Measurements from ENCODE around the gene EPB41L5.
"Not testable (repeated sequence)": the region's sequence is repeated elsewhere in the genome, so short reads cannot be mapped to it uniquely, and the experiment has no call there.

Gene EPB41L5

DNA sequence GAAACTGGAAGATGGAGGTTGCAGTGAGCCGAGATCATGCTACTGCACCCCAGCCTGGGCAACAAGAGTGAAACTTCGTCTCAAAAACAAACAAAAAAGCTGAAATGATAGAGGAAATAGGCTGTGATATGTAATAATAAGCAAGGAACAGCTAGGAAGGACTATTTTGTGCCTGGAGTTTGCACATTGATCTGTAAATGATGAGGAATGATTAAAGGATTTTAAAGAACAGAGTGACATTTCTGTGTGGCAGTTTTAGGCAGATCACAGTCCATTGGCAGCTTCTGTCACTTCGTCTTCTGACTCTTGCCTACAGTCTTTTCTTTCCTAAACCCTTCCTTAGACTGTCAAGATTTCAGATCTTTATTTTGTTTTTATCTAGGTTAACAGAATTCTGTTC, 19.4 kb downstream of the EPB41L5 start:
- DNase-seq, result no peak

DNA sequence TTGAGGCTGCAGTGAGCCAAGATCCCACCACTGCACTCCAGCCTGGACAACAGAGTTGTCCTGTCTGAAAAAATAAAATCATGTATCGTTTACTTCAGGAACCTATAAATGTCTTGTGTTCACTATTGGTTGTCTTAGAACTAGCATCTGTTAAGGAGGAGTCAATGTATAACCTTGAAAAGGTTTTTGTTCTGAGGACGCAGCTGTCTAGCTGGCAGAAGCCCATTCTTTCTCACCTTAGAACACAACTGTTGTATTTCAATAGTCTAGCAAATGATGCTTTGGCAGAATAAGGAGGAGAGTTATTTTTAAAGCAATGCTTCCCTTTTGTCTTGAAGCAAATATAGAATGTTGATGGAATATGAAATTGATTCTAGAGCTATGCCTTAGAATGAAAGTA, 21.1 kb downstream of the EPB41L5 start:
- no peak for DNase-seq

DNA sequence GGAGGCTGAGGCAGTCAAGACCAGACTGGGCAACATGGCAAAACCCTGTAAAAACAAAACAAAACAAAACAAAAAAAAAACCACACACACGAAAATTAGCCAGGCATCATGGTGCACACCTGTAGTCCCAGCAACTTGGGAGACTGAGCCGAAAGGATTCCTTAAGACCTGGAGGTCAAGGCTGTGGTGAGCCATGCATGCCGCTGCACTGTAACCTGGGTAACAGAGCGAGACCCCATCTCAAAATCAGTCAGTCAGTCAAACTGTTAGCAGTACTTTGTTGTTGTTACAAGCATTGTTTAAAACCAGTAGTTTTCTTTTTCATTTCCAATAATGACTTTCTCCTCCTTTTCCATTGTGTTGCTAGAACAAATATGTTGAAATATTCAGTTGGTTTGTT, 21.7 kb downstream of the EPB41L5 start:
- DNase-seq, result no peak

DNA sequence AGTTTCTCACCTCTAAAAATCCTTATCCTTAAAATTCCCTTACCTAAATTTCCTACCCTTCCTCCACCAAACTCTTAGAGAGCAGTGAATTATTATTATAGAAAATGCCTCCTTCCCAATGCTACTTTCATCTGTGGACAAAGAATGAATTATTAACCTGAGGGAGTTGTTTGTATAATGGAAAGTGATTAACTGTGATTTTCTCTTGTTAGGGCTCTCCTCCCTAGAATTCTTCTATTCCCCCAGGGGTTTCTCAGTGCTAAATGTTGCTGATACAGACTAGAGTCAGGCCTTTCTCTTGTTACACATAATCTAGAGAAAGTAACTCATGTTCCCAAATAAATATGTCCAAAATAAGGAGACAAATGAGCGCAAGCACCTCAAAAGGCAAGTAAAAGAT, 23.3 kb downstream of the EPB41L5 start:
- DNase-seq, result no peak

DNA sequence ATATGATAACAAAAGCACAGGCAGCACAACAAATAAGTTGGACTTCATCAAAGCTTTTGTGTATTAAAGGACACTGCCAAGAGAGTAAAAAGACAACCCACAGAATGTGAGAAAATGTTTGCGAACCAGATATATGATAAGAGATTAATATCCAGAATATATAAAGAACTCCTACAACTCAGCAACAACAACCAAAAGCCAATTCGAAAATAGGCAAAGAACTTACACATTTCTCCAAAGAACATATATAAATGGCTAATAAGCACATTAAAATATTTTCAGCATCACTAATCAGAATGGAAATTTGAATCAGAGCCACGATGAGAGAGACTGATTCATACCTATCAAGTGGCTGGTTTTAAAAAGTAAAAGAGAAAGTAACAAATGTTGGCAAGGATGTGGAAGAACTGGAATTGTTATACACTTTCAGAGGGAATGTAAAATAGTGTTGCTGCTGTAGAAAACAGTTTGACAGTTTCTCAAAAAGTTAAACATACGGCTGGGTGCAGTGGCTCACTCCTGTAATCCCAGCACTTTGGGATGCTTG, 25.2 kb downstream of the EPB41L5 start:
- DNase-seq, result no peak

DNA sequence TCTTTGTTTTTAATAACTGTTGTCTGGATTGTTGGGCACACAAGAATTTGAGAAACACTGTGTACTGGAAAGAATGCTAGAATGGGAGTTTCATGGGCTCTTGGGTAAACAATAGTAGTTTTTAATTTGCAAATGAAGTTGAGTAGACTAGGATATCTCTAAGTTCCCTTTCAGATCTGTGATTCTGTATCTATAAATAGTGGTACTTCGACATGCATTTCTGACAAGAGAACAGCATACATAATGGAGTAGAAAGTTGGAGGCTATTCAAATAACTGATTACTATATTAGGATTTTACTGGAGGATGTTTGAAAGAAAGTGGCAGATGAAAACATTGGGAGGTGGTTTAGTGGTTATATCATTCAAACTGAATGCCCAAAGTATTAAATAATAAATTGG, 29.5 kb downstream of the EPB41L5 start:
- no peak for DNase-seq

DNA sequence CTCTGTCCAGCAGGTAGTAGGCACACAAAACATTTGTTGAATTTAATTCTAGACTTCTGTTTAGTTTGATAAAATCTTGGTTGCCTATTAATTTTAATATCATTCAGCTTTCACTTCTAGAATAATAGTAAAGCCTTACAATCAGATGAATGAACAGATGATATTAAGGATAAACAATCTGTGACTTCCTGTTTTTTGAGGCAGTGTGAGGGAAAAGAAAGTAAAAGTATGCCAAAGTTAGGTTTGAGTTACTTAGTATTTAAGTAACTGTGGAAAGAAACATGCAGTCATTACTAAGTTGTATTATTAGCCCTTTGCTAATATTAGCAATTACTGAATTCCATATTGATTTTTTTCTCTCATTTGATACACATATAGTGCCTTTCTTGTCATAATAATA, 31.5 kb downstream of the EPB41L5 start:
- DNase-seq, result no peak

DNA sequence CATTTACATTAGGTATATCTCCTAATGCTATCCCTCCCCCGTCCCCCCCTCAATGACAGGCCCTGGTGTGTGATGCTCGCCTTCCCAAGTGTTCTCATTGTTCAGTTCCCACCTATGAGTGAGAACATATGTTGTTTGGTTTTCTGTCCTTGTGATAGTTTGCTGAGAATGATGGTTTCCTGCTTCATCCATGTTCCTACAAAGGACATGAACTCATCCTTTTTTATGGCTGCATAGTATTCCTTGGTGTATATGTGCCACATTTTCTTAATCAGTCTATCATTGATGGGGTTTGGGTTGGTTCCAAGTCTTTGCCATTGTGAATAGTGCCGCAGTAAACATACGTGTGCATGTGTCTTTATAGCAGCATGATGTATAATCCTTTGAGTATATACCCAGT, 32.9 kb downstream of the EPB41L5 start:
- not testable (repeated sequence) for DNase-seq

DNA sequence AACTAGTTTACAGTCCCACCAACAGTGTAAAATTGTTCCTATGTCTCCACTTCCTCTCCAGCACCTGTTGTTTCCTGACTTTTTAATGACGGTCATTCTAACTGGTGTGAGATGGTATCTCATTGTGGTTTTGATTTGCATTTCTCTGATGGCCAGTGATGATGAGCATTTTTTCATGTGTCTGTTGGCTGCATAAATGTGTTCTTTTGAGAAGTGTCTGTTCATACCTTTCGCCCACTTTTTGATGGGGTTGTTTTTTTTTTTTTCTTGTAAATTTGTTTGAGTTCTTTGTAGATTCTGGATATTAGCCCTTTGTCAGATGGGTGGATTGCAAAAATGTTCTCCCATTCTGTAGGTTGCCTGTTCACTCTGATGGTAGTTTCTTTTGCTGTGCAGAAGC, 33.4 kb downstream of the EPB41L5 start:
- not testable (repeated sequence) for DNase-seq

DNA sequence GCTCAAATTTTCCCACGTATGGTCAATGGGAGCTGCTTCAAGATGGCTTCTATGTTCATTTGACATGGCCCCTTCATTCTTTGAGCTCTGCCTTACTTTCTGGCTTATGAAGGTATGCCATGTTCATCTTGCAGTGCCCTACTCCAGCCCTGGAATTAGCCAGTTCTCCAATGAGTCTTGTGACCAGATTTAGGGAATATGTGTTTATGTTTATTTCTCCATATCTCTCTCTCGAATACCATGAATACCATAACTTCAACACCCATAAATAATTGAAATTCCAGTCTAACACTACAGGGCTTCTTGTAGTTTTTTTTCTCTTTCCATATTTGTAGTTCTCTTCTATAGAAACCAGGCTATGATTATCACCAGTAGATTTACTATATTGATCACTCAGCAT, 39.7 kb downstream of the EPB41L5 start:
- DNase-seq, result no peak

DNA sequence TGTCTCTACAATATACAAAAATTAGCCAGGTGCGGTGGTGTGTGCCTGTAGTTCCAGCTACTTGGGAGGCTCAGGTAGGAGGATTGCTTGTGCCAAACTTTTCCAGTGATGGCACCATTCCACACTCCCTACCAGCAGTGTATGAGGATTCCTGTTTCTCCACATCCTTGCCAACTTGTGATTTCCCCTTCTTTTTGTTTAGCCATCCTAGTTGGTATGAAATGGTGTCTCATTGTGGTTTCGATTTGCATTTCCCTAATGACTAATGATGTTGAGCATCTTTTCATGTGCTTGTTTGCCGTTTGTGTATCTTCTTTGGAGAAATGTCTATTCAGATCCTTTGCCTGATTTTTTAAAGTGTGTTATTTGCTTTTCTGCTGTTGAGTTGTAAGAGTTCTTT, 41.0 kb downstream of the EPB41L5 start:
- DNase-seq, result no peak

DNA sequence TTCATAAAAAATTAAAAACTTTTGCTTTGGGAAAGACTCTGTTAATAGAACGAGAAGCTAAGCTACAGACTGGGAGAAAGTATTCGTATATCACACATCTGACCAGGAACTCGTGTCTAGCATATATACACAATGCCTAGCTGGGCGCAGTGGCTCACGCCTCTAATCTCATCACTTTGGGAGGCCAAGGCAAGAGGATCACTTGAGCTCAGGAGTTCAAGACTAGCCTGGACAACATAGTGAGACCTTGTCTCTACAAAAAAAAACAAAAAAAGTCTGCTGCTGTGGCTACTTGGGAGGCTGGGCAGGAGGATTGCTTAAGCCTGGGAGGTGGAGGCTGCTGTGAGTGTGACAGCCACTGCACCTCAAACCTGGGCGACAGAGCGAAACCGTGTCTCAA, 46.6 kb downstream of the EPB41L5 start:
- DNase-seq, result no peak

DNA sequence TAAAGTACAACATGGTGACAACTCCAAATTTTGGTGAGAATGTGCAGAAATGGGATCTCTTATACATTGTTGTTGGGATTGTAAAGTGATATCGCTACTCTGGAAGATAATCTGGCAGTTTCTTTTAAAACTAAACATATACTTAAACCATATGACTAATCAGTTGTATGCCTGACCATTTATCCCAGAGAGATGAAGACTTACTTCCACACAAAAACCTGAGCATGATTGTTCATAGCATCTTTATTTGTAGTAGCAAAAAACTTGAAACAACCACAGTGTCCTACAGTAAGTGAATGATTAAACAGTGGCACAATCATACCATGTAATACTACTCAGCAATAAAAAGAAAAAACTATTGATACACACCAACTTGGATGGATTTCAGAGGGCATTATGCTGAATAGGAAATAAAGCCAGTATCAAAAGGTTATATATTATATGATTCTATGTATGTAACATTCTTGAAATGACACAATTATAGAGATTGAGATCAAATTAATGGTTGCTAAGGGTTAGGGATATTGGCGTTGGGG, 47.3 kb downstream of the EPB41L5 start:
- no peak for DNase-seq

DNA sequence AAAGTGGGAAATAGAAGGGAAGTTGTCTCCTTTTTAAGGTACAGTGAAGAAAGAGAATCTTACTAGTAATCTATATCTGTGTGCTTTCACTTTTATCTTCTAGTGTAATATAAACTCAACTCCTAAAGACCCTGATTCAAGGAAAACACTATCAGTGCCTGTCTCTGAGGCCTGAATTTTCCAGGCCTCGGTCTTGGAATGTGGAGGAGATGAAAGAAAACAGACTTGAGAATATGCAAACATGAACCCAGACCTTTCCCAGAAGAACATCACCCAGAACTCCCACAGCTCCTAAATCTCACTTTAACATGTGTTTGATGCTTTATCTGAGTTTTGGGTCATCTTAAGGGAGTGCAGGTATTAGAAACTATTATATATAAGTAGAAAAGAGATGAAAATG, 51.8 kb downstream of the EPB41L5 start:
- no peak for DNase-seq

DNA sequence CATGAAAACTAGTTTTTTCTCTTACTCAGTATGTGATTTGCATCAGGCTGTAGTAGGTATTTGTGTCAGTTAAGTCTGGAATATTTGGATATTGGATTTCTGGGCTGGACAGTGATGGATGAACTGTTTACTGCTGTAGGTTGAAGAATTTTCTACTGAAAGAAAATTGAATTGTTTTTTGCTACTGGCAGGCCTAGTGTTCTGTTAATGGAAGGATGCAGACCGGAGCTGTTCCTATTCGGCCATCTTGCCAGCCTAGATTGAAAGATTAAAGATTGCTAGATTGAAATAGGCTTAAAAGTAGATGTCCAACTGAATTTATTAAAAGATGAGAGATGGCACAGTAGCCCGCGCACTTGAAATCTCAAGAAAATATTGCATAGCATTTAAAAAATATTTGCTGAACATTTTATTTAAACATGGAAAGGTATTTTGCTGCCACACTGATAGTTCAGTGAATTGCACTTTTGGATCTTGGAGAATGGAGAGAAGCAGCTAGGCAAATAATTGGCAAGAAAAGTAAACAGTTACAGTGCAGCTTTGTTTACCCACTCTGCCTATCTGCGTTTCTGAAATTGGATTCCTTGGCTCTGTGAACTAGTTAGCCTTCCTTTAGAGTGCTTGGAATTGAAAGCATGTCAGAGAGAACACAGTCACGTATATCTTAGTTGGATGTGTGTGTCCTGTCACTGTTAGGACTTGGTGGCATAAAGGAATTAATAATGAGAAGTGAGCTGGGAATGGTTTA, 54.1 kb downstream of the EPB41L5 start:
- no peak for DNase-seq

DNA sequence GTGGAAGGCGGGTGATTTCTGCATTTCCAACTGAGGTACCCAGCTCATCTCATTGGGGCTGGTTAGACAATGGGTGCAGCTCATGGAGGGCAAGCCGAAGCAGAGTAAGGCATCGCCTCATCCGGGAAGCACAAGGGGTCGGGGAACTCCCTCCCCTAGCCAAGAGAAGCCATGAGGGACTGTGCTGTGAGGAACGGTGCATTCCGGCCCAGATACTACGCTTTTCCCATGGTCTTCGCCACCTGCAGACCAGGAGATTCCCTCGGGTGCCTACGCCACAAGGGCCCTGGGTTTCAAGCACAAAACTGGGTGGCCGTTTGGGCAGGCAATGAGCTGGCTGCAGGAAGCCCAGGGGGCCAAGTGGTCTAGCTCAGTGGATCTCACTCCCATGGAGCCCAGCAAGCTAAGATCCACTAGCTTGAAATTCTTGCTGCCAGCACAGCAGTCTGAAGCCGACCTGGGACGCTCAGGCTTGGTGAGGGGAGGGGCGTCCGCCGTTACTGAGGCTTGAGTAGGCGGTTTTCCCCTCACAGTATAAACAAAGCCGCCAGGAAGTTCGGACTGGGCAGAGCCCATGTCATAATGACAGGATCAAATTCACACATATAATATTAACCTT, 55.3 kb downstream of the EPB41L5 start:
- not testable (repeated sequence) for DNase-seq

DNA sequence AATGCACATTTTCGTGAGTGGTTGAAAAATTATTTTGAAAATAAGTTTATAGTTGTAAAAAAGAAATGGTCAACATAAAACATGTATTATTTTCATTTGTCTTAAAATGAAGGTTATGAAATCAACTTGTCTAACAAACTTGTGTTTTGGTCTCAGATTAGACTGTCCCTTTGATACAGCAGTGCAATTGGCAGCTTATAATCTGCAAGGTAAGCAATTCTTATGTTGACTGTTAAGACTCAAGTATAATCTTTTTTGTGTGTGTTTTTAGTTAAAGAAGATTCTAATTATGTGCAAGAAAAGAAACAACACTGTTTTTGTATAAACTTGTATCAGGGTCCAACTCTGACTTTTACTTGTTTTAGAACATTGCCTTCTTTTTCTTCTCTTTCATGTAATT, 62.7 kb downstream of the EPB41L5 start:
- DNase-seq, result no peak

DNA sequence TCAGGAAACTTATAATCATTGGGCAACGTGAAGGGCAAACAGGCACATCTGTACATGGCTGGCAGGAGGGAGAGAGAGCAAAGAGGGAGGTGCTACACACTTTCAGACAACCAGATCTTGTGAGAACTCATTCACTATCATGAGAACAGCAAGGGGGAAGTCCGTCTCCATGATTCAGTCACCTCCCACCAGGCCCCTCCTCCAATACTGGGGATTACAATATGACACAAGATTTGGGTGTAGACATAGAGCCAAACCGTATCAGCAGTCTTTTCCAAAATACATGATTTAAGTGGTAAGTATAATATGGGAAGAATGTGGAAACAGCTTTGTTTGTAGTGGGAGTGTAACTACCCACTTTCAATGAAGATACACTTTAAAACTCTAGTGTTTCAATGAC, 65.0 kb downstream of the EPB41L5 start:
- no peak for DNase-seq

DNA sequence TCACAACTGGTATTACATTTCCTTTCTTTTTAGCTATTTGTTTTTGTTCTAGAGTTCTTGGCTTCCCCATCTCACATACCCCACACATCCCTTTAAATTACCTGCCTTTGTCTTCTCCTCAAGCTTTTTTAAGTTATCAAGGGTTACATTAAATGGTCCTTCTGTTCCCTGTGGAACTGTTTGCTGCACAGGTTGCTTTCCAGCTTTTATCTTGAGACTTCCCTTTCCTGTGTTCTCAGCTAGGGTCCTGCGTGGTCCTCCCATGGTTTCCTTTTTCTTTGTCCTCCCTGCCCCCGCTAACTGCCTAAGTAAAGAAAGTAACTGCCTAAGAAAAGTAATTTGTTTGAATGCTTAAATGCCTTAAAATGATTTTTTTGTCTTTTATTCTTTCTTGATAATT, 66.8 kb downstream of the EPB41L5 start:
- DNase-seq, result no peak

DNA sequence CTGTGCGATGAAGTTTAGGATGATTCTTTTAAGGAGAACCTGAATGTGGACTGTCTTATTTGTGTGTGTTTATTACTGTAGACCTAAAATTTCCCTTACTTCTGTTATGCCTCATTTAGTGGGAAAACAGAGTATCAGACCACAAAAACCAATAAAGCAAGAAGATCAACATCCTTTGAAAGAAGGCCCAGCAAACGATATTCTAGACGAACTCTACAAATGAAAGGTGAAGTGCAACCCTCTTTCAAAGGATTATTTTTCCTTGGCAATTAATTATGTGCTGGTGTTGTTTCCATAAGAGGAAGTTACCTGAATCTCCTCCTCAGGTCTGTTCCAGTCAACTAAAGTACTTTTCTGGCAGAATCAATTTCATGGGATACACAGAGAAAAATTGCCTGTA, 78.6 kb downstream of the EPB41L5 start:
- no peak for DNase-seq

DNA sequence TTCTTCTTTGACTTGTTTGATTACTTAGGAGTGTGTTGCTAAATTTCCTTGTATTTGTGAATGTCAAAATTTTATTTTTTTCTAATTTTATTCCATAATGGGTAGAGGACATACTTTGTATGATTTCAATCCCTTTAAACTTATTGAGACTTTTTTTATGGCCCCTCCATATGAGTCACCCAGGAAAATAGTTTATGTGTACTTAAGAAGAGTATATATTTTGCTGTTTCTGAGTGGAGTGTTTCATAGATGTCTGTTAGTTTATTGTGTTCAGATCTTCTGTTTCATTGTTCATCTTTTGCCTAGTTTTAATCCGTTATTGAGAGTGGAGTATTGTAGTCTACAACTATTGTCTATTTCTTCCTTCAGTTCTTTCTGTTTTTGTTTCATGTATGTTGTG, 81.9 kb downstream of the EPB41L5 start:
- no peak for DNase-seq

DNA sequence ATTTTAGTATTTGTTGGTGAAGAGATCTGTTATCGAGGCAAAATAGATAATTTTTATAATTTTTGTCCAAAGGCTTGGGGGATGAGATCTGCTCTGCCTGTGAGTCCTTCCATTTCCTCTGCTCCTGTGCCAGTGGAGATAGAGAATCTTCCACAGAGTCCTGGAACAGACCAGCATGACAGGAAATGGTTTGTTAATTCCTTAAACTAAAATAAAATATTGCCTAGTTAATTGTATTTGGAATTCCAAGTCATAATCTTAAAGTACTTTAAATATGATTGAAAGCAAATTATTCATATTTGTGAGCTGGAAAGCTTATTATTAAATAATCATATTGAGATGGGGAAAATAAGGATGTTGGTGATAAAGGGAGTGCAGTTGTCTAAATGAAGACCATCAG, 87.8 kb downstream of the EPB41L5 start:
- no peak for DNase-seq

DNA sequence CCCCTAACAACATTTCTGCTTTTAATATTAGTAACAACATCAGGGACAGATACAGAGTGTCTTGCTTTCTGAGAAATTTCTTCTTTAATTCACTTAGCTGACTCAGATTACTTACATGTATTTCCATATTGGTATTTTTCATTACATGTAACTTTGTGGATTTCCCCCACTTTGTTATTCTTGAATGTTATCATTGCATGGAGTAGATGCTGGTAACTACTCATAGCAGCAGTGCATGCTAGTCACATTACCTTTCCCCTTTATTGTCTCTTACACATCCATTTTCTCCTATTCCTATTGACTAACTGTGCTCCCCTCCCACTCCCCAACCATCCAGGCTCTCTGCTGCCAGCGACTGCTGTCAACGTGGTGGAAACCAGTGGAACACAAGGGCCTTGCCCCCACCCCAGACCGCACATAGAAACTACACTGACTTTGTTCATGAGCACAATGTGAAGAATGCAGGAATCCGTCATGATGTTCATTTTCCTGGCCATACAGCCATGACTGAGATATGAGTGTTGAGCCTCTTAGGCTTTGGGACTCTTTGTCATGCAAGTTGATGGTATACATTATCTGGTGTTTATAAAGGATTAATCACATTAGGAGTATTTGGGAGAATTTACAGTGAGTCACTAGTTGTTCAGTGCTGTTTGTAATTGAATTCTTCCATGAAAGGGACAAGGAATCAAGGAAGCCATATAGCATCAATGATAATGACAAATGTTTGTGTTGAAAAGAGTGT, 91.0 kb downstream of the EPB41L5 start:
- DNase-seq, result no peak

DNA sequence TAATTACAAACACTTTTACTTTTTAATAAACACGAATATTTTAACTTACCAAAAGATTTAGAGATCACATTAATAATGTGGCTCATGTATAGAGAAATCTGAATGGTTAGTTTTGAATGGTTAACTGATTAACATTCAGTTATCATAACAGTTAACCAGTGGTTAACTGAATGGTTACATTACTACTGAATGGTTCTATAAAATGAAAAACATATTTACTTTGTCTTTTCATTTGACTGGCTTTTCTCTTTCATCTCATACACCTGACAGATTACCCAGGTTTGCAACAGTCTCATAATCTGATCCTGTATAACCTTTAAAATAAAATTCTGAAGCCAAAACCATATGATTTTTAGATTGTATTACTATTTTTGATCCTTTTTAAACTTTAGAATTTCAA, 91.9 kb downstream of the EPB41L5 start:
- DNase-seq, result no peak

All from retina (tissue), 1 donor.